ENCODE results near the gene NKAIN2.

NKAIN2 gene

GRCh38 chr6:124870611-124871459, 1067.2 kb downstream of the NKAIN2 start:
- DNase-seq = peak; percentile 78

- DNase-seq = no peak
Observed at GRCh38 chr6:124872361-124873065, 1068.8 kb downstream of the NKAIN2 start.

GRCh38 chr6:124873066-124873410, 1069.4 kb downstream of the NKAIN2 start:
- DNase-seq = no peak

All from NCI-H69 (cell line).